Measurements from ENCODE around the gene CFAP73. TPM values are rescaled to one million over a fixed set of nuclear protein-coding genes. Genes with fewer than 3 reads are reported as not detected.

The CFAP73 gene
- total and polyA plus RNA-seq, 7 donors = 0.42 to 0.60 (median 0.46) TPM; not detected in 4

GRCh38 chr12:113170926-113171325, 21.4 kb downstream of the CFAP73 start:
- intact Hi-C loops (cut with DNase I) = no loop called here

GRCh38 chr12:113171543-113171942, 22.0 kb downstream of the CFAP73 start:
- no peaks in the 10 kb centered on the region for H3K4me1 ChIP-seq
- 78 to 97% methylated on average over 9 of the region's 9 CpGs for WGBS, 2 donors
- H3K4me3 ChIP-seq = no peak overlapping the region
- no peak for DNase-seq
- H3K27ac ChIP-seq = no peak overlapping the region
- no peak for TF ChIP-seq EP300 (IDR thresholded peaks at IDR 0.05)
- TF ChIP-seq CTCF (IDR thresholded peaks at IDR 0.05) = no peak
- TF ChIP-seq POLR2A (IDR thresholded peaks at IDR 0.05) = no peak
- TF ChIP-seq POLR2AphosphoS5 (IDR thresholded peaks at IDR 0.05) = no peak
- no peaks in the 10 kb centered on the region for H3K9me3 ChIP-seq
- intact Hi-C loops (cut with DNase I) = no loop called here
- H3K36me3 ChIP-seq = peaks cover 69 to 97% (median 77%) of the 10 kb centered on the region in 4 donors
- H3K27me3 ChIP-seq = no peaks in the 10 kb centered on the region

More at GRCh38 chr12:113170926-113171325, 21.4 kb downstream of the CFAP73 start:
- no peaks in the 10 kb centered on the region for H3K4me1 ChIP-seq
- no peak for TF ChIP-seq POLR2A (IDR thresholded peaks at IDR 0.05)
- TF ChIP-seq CTCF (IDR thresholded peaks at IDR 0.05) = no peak
- TF ChIP-seq EP300 (IDR thresholded peaks at IDR 0.05) = no peak
- H3K27ac ChIP-seq = no peak overlapping the region
- 81 to 93% methylated on average over 4 of the region's 4 CpGs for WGBS, 2 donors
- no peak for DNase-seq
- no peaks in the 10 kb centered on the region for H3K9me3 ChIP-seq
- H3K27me3 ChIP-seq = no peaks in the 10 kb centered on the region
- H3K4me3 ChIP-seq = no peak overlapping the region
- peaks cover 67 to 97% (median 75%) of the 10 kb centered on the region in 4 donors for H3K36me3 ChIP-seq

DNA sequence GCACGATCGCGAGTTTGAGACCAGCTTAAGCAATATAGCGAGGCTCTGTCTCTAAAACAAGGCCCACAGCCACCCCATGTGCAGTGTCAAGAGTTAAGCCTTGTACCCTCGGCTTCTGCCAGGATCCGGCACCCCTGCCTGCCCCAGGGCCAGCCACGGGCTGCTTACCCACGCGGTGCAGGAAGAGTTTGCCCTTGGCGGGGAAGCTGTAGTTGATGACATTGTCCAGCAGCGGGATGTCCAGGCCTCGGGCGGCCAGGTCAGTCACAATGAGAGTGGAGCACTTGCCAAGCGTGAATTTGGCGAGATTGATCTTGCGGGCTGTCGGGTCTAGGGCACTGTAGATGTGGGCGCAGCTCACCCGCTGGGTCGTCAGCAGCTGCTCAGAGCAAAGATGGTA, 22.7 kb downstream of the CFAP73 start:
- Histone ChIP-seq H3K9me3 (no peaks in the 10 kb centered on the region), H3K36me3 (peaks cover 72 to 97% (median 79%) of the 10 kb centered on the region in 4 donors), H3K4me1 (no peaks in the 10 kb centered on the region), H3K4me3 (no peak overlapping the region), H3K27me3 (no peaks in the 10 kb centered on the region), H3K27ac (no peak overlapping the region)
- intact Hi-C loops (cut with DNase I) = no loop called here
- DNase-seq = no peak
- TF ChIP-seq POLR2AphosphoS5 (IDR thresholded peaks at IDR 0.05) (no peak), EP300 (IDR thresholded peaks at IDR 0.05) (no peak), POLR2A (IDR thresholded peaks at IDR 0.05) (no peak), CTCF (IDR thresholded peaks at IDR 0.05) (no peak)
- WGBS, 2 donors = 95 to 96% methylated on average over 20 of the region's 20 CpGs

GRCh38 chr12:113173081-113173698, 23.7 kb downstream of the CFAP73 start:
- no peak overlapping the region for H3K4me3 ChIP-seq
- H3K36me3 ChIP-seq = peaks cover 72 to 97% (median 81%) of the 10 kb centered on the region in 4 donors
- 85 to 94% methylated on average over 7 of the region's 7 CpGs for WGBS, 2 donors
- H3K27ac ChIP-seq = no peak overlapping the region
- H3K27me3 ChIP-seq = no peaks in the 10 kb centered on the region
- no peak for DNase-seq
- intact Hi-C loops (cut with DNase I) = no loop called here
- no peaks in the 10 kb centered on the region for H3K9me3 ChIP-seq
- TF ChIP-seq POLR2AphosphoS5 (IDR thresholded peaks at IDR 0.05) (no peak), POLR2A (IDR thresholded peaks at IDR 0.05) (no peak), EP300 (IDR thresholded peaks at IDR 0.05) (no peak), CTCF (IDR thresholded peaks at IDR 0.05) (no peak)
- no peaks in the 10 kb centered on the region for H3K4me1 ChIP-seq

Measured in sigmoid colon (tissue), 7 donors.